ENCODE results near the gene PLCXD3. TPM values are rescaled to one million over a fixed set of nuclear protein-coding genes. Genes with fewer than 3 reads are reported as not detected.

PLCXD3 gene
- total and polyA plus RNA-seq, 10 of the 15 experiments (the other 5 are each of a cell fraction or from before 2014, with no cell fraction given) = not detected

- TF ChIP-seq TARDBP (IDR thresholded peaks at IDR 0.05; ENCODE audit: borderline replicate concordance) (no peak), SPI1 (IDR thresholded peaks at IDR 0.05; ENCODE audit: borderline replicate concordance, insufficient read depth, low read depth, low read length) (no peak), FOXM1 (IDR thresholded peaks at IDR 0.05; ENCODE audit: low read depth, low read length) (no peak), YBX1 (IDR thresholded peaks at IDR 0.05) (no peak), STAT1 (conservative IDR thresholded peaks at IDR 0.05) (no peak), SUZ12 (IDR thresholded peaks at IDR 0.05; ENCODE audit: unreplicated experiment) (no peak), POLR2AphosphoS5 (IDR thresholded peaks at IDR 0.05; ENCODE audit: low read length) (no peak), RFX5 (IDR thresholded peaks at IDR 0.05; ENCODE audit: low read depth, low read length) (no peak), FOXK2 (IDR thresholded peaks at IDR 0.05) (no peak), MYC (IDR thresholded peaks at IDR 0.05; ENCODE audit: insufficient read depth, insufficient read length, insufficient replicate concordance, low read length, severe bottlenecking) (no peak)
These were observed 173.9 kb downstream of the PLCXD3 start (continued) for GRCh38 chr5:41336471-41336870.

GRCh38 chr5:41335596-41336181 lies 174.7 kb downstream of the PLCXD3 start:
- SMC1A ChIA-PET (ENCODE audit: uncharacterized antibody, unreplicated experiment) = no interaction called here
- H3K4me1 ChIP-seq (ENCODE audit: control insufficient read depth, insufficient read depth, low read length) = no peaks in the 10 kb centered on the region
- ATAC-seq = no peak
- H3K4me3 ChIP-seq = no peak overlapping the region
- H3K27ac ChIP-seq (ENCODE audit: control insufficient read depth, insufficient read depth) = no peak overlapping the region
- no peaks in the 10 kb centered on the region for H3K9me3 ChIP-seq (replicated peaks; ENCODE audit: control insufficient read depth, insufficient read depth, low read length)
- no peak for DNase-seq (ENCODE audit: low read depth, low spot score)
- RAD21 ChIA-PET (ENCODE audit: unreplicated experiment) = no interaction called here
- no TSS peak for BruUV-seq (replicated peaks)
- no peak overlapping the region for H2AFZ ChIP-seq (ENCODE audit: control insufficient read depth, low read depth, low read length)
- no peak overlapping the region for H3K4me2 ChIP-seq (ENCODE audit: control insufficient read depth, insufficient read depth)
- intact Hi-C loops (cut with micrococcal nuclease; ENCODE audit: unreplicated experiment) = no loop called here
- WGBS (ENCODE audit: insufficient coverage, insufficient replicate concordance, low lambda C conversion rate, missing lambda C conversion rate) = 18% methylated on average over 4 of the region's 4 CpGs
- in situ Hi-C loops (cut with MboI) = no loop called here
- no peak for FAIRE-seq
- CTCF ChIA-PET = interaction anchor here (0.8 kb wide), 1 partner anchor 431 kb away, joined by 3 read pairs; no protein-coding TSS in a partner anchor
- H3K79me2 ChIP-seq (ENCODE audit: control insufficient read depth, insufficient read depth, low read length) = no peaks in the 10 kb centered on the region
- H3K27me3 ChIP-seq (replicated peaks in 1 of 2; ENCODE audit: control insufficient read depth in 2 of 2, insufficient read depth in 2 of 2, low read length in 1 of 2) = no peaks in the 10 kb centered on the region
- no peaks in the 10 kb centered on the region for H3K36me3 ChIP-seq (ENCODE audit: control insufficient read depth in 2 of 2, insufficient read depth in 2 of 2, low read length in 1 of 2)
- H3K9ac ChIP-seq (ENCODE audit: control insufficient read depth, insufficient read depth, low read length) = no peak overlapping the region
- TF ChIP-seq KLF5 (IDR thresholded peaks at IDR 0.05; ENCODE audit: partially characterized antibody) (no peak), NR2C1 (IDR thresholded peaks at IDR 0.05) (no peak), BCL3 (IDR thresholded peaks at IDR 0.05; ENCODE audit: borderline replicate concordance, insufficient read depth, low read depth, low read length, poor library complexity, severe bottlenecking) (no peak), IKZF1 (conservative IDR thresholded peaks at IDR 0.05) (no peak), RB1 (IDR thresholded peaks at IDR 0.05; ENCODE audit: borderline replicate concordance) (no peak), CTCF (IDR thresholded peaks at IDR 0.05 in 2 of 3, conservative IDR thresholded peaks at IDR 0.05 in 1 of 3; ENCODE audit: control insufficient read depth in 2 of 3, extremely low read depth in 1 of 3, insufficient read depth in 1 of 3, low read depth in 3 of 3, low read length in 3 of 3) (no peak), RAD21 (IDR thresholded peaks at IDR 0.05; ENCODE audit: insufficient read depth, low read depth, low read length) (no peak), PAX8 (IDR thresholded peaks at IDR 0.05) (no peak), ELK1 (IDR thresholded peaks at IDR 0.05; ENCODE audit: low read depth, low read length) (no peak), JUND (IDR thresholded peaks at IDR 0.05; ENCODE audit: low read depth, low read length) (no peak)
- H4K20me1 ChIP-seq (ENCODE audit: control insufficient read depth, insufficient read depth) = no peaks in the 10 kb centered on the region
- POLR2A ChIA-PET = no interaction called here
